ENCODE data around the gene FNTB. TPM values are rescaled to one million over a fixed set of nuclear protein-coding genes. Genes with fewer than 3 reads are reported as not detected.
A peak's percentile ranks its signal among the peaks of the same experiment; 100 is the strongest.

The FNTB gene
- total and polyA plus RNA-seq, 9 of the 15 experiments (the other 6 are each of a cell fraction or from before 2014, with no cell fraction given), result 6.9 to 23.2 (median 12.2) TPM

DNA sequence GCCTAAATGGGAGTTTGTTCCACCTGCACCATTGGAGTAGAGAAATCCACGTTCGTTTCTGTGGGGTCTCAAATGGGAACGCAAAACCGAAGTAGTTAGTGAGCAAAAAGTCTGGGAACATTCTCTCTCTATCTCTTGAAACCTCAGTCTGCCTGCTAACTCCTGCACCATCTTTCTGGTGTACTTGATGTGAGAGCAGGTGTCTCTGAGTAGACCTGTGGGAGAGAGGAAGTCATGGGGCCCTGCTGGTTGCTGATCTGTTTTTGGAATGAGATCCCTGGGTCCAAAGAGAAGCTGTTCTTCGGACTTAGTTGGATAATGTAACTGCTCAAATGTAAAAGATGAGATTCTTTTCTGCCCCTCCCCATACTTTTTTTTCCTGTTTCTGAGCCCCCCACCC, 58.3 kb downstream of the FNTB start:
- Histone ChIP-seq H3K27me3 (ENCODE audit: control insufficient read depth in 2 of 2, insufficient read depth in 2 of 2, low read length in 2 of 2) (no peaks in the 10 kb centered on the region), H2AFZ (ENCODE audit: low read depth, low read length) (0 out of 2 replicates have a peak overlapping the region, but pooled peaks have one; percentile 12), H3K27ac (ENCODE audit: extremely low read depth, low read depth, low read length) (peak overlapping the region; percentile 84), H3K36me3 (ENCODE audit: control insufficient read depth, insufficient read depth, low read length) (peaks cover 36% of the 10 kb centered on the region; the same call in 2 of the 3 replicates), H3K79me2 (ENCODE audit: control insufficient read depth, insufficient read depth, low read length) (no peaks in the 10 kb centered on the region), H3K9me1 (ENCODE audit: control insufficient read depth, insufficient read depth, low read length) (no peaks in the 10 kb centered on the region), H3K4me2 (ENCODE audit: insufficient read depth, low read length) (peak overlapping the region; percentile 69), H3K9ac (ENCODE audit: insufficient read depth in 1 of 2, low read depth in 2 of 2, low read length in 2 of 2) (peak overlapping the region in 1 of 2 experiments; percentile 61; a peak in 2 of 4 replicates), H4K20me1 (replicated peaks; ENCODE audit: control insufficient read depth, insufficient read depth, low read length) (no peaks in the 10 kb centered on the region), H3K4me3 (no peak overlapping the region), H3K4me1 (replicated peaks in 1 of 2; ENCODE audit: control insufficient read depth in 2 of 2, insufficient read depth in 2 of 2, low read length in 2 of 2) (peaks cover 19 to 44% of the 10 kb centered on the region in 2 experiments), H3K9me3 (replicated peaks; ENCODE audit: control insufficient read depth, insufficient read depth, low read depth, low read length) (no peaks in the 10 kb centered on the region)
- ChIA-PET CTCF (ENCODE audit: low intra/inter-chr PET ratio) (no interaction called here), POLR2A (interaction anchor here (0.6 to 1.9 kb wide), 4 partner anchors 10 to 88 kb away, joined by 3 to 10 read pairs (median 4); no protein-coding TSS in a partner anchor)
- no peak for FAIRE-seq
- DNase-seq (ENCODE audit: extremely low read depth in 1 of 4, low spot score in 3 of 4), result peak in 1 of 4 experiments; percentile 26
- 0 out of 3 replicates have a peak, but pooled peaks have one; percentile 6 for ATAC-seq
- intact Hi-C loops (cut with micrococcal nuclease) (no loop called here), in situ Hi-C loops (cut with MboI) (no loop called here)
- BruUV-seq (replicated peaks), result no TSS peak
- 15% methylated on average over 5 of the region's 5 CpGs for WGBS (ENCODE audit: insufficient coverage, low coverage, missing lambda C conversion rate)
- TF ChIP-seq MAZ (CRISPR knock-in tag; conservative IDR thresholded peaks at IDR 0.05 in 1 of 2, IDR thresholded peaks at IDR 0.05 in 1 of 2), result no peak; a peak in 1 of 4 replicates
- TF ChIP-seq, protein P1, sequence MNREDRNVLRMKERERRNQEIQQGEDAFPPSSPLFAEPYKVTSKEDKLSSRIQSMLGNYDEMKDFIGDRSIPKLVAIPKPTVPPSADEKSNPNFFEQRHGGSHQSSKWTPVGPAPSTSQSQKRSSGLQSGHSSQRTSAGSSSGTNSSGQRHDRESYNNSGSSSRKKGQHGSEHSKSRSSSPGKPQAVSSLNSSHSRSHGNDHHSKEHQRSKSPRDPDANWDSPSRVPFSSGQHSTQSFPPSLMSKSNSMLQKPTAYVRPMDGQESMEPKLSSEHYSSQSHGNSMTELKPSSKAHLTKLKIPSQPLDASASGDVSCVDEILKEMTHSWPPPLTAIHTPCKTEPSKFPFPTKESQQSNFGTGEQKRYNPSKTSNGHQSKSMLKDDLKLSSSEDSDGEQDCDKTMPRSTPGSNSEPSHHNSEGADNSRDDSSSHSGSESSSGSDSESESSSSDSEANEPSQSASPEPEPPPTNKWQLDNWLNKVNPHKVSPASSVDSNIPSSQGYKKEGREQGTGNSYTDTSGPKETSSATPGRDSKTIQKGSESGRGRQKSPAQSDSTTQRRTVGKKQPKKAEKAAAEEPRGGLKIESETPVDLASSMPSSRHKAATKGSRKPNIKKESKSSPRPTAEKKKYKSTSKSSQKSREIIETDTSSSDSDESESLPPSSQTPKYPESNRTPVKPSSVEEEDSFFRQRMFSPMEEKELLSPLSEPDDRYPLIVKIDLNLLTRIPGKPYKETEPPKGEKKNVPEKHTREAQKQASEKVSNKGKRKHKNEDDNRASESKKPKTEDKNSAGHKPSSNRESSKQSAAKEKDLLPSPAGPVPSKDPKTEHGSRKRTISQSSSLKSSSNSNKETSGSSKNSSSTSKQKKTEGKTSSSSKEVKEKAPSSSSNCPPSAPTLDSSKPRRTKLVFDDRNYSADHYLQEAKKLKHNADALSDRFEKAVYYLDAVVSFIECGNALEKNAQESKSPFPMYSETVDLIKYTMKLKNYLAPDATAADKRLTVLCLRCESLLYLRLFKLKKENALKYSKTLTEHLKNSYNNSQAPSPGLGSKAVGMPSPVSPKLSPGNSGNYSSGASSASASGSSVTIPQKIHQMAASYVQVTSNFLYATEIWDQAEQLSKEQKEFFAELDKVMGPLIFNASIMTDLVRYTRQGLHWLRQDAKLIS (CRISPR knock-in tag; IDR thresholded peaks at IDR 0.05), result no peak
- no peak for TF ChIP-seq ZSCAN29 (IDR thresholded peaks at IDR 0.05)
- no peak for TF ChIP-seq RBM17 (IDR thresholded peaks at IDR 0.05; ENCODE audit: borderline replicate concordance, low read depth, low read length)
- TF ChIP-seq, protein P2, sequence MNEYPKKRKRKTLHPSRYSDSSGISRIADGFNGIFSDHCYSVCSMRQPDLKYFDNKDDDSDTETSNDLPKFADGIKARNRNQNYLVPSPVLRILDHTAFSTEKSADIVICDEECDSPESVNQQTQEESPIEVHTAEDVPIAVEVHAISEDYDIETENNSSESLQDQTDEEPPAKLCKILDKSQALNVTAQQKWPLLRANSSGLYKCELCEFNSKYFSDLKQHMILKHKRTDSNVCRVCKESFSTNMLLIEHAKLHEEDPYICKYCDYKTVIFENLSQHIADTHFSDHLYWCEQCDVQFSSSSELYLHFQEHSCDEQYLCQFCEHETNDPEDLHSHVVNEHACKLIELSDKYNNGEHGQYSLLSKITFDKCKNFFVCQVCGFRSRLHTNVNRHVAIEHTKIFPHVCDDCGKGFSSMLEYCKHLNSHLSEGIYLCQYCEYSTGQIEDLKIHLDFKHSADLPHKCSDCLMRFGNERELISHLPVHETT (CRISPR knock-in tag; conservative IDR thresholded peaks at IDR 0.05 in 1 of 2, IDR thresholded peaks at IDR 0.05 in 1 of 2), result 0 out of 4 replicates have a peak, but pooled peaks of 1 of the 2 experiments have one; percentile 13
- no peak for TF ChIP-seq ZNF232 (CRISPR knock-in tag; IDR thresholded peaks at IDR 0.05)
- TF ChIP-seq, protein P3, sequence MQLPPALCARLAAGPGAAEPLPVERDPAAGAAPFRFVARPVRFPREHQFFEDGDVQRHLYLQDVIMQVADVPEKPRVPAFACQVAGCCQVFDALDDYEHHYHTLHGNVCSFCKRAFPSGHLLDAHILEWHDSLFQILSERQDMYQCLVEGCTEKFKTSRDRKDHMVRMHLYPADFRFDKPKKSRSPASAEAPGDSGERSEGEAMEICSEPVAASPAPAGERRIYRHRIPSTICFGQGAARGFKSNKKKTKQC (CRISPR knock-in tag; IDR thresholded peaks at IDR 0.05), result no peak
- TF ChIP-seq ZKSCAN3 (CRISPR knock-in tag; IDR thresholded peaks at IDR 0.05), result no peak
- peak; percentile 49; the same call in 1 of the 2 replicates for TF ChIP-seq SPI1 (IDR thresholded peaks at IDR 0.05; ENCODE audit: borderline replicate concordance, low read depth, low read length)
- TF ChIP-seq CEBPB (tag; IDR thresholded peaks at IDR 0.05), result peak; percentile 3; the same call in 1 of the 2 replicates
- TF ChIP-seq FOXK2 (conservative IDR thresholded peaks at IDR 0.05 in 1 of 2, IDR thresholded peaks at IDR 0.05 in 1 of 2; ENCODE audit: low read depth in 2 of 2), result no peak
- 0 out of 2 replicates have a peak, but pooled peaks have one; percentile 8 for TF ChIP-seq EP400 (IDR thresholded peaks at IDR 0.05)
- TF ChIP-seq NONO (IDR thresholded peaks at IDR 0.05; ENCODE audit: low read depth in 2 of 2, low read length in 1 of 2), result no peak
- no peak for TF ChIP-seq FOXJ2 (tag; IDR thresholded peaks at IDR 0.05)
- no peak for TF ChIP-seq HNRNPLL (IDR thresholded peaks at IDR 0.05; ENCODE audit: low read depth, low read length, poor library complexity, severe bottlenecking)
- peak; percentile 0 for TF ChIP-seq CCNT2 (IDR thresholded peaks at IDR 0.05; ENCODE audit: borderline replicate concordance, extremely low read depth, insufficient read length, low read depth, low read length)

Measured in K562 (cell line).